K562 (cell line): ENCODE measurements around the gene BRMS1. TPM values are rescaled to one million over a fixed set of nuclear protein-coding genes. Genes with fewer than 3 reads are reported as not detected.

Experiments
- ATAC-seq: fragments of 200-7000 bp; cut with Tn5 transposase; 3 replicates; pipeline ENCODE4 v1.9.1; 2020; ENCODE audit warnings: moderate library complexity
- BruUV-seq: library from RNA; stranded (reverse); fragments of 400-500 nt; replicated peaks from 2 replicates; lab custom pipeline; 2021; lab: Mats Ljungman, UMichigan
- CTCF ChIA-PET: fragments of 300-600 bp; formaldehyde crosslinking; extraction: SDS; loops from one replicate; lab custom pipeline; 2021; ENCODE audit warnings: low intra/inter-chr PET ratio; lab: Yijun Ruan, JAX
- POLR2A ChIA-PET: fragments of 300-600, 350-650 bp; sonication (Branson Sonifier 250); formaldehyde crosslinking; extraction: SDS; loops from one replicate; lab custom pipeline; 2021; ENCODE audit warnings: antibody characterized with exemption, inconsistent platforms; lab: Yijun Ruan, JAX
- DNase-seq, 4 experiments: peaks; one replicate each; pipeline versions ENCODE4 v3.0.0 to v3.0.0-alpha.2; 2011 to 2018; ENCODE audit warnings: low spot score in 3 of 4, mixed read lengths in 3 of 4; ENCODE audit errors: extremely low read depth in 1 of 4
- FAIRE-seq: peaks from 2 replicates; lab custom pipeline; 2011; peaks lifted over from hg19 to GRCh38; lab: Jason Lieb, UNC
- H2AFZ ChIP-seq: 2 replicates; pipeline ENCODE4 v1.6.0; 2011; ENCODE audit warnings: low read depth, low read length, control low read depth, inconsistent platforms
- H3K27ac ChIP-seq: fragments of 200-600 bp; 3 replicates; pipeline ENCODE4 v1.8.0; 2011; ENCODE audit warnings: low read depth, mild to moderate bottlenecking, control low read depth, inconsistent platforms, low read length, moderate library complexity, mixed read lengths; ENCODE audit errors: extremely low read depth
- H3K27me3 ChIP-seq, 2 experiments: fragments of 300-600 bp in 1 of 2; 2 replicates in 1 of 2; 3 replicates in 1 of 2; pipeline versions ENCODE4 v1.6.0 to v1.8.0; 2011; ENCODE audit warnings: inconsistent platforms in 2 of 2, low read length in 2 of 2, mild to moderate bottlenecking in 1 of 2, mixed read lengths in 1 of 2, moderate library complexity in 1 of 2; ENCODE audit not compliant: control insufficient read depth in 2 of 2, insufficient read depth in 2 of 2
- H3K36me3 ChIP-seq: fragments of 300-600 bp; 3 replicates; pipeline ENCODE4 v1.8.0; 2011; ENCODE audit warnings: mild to moderate bottlenecking, low read length, inconsistent platforms; ENCODE audit not compliant: control insufficient read depth, insufficient read depth
- H3K4me1 ChIP-seq, 2 experiments: fragments of 200-600 bp in 1 of 2; replicated peaks in 1 of 2; 2 replicates in 1 of 2; 3 replicates in 1 of 2; pipeline versions ENCODE4 v1.5.1 to v1.8.0; 2011; ENCODE audit warnings: inconsistent platforms in 2 of 2, low read length in 2 of 2, mild to moderate bottlenecking in 1 of 2, mixed read lengths in 1 of 2, moderate library complexity in 1 of 2; ENCODE audit not compliant: control insufficient read depth in 2 of 2, insufficient read depth in 2 of 2
- H3K4me2 ChIP-seq: 2 replicates; pipeline ENCODE4 v1.6.1; 2011; ENCODE audit warnings: low read length, control low read depth, inconsistent platforms, mixed read lengths; ENCODE audit not compliant: insufficient read depth
- H3K4me3 ChIP-seq: fragments of 200-600 bp; sonication (generic), shearing (Covaris generic); 2 replicates; pipeline ENCODE4 v1.5.1; 2016; ENCODE audit warnings: control low read depth, inconsistent platforms
- H3K79me2 ChIP-seq: fragments of 200-600 bp; 3 replicates; pipeline ENCODE4 v1.8.0; 2011; ENCODE audit warnings: low read length, inconsistent platforms; ENCODE audit not compliant: control insufficient read depth, insufficient read depth
- H3K9ac ChIP-seq, 2 experiments: 2 replicates each; pipeline versions ENCODE4 v1.6.0 to v1.6.1; 2011; ENCODE audit warnings: low read depth in 2 of 2, low read length in 2 of 2, control low read depth in 1 of 2, inconsistent platforms in 1 of 2, mild to moderate bottlenecking in 1 of 2, mixed read lengths in 1 of 2; ENCODE audit not compliant: insufficient read depth in 1 of 2
- H3K9me1 ChIP-seq: one replicate; pipeline ENCODE4 v1.6.0; 2011; ENCODE audit warnings: inconsistent platforms, mild to moderate bottlenecking, low read length, moderate library complexity; ENCODE audit not compliant: control insufficient read depth, insufficient read depth
- H3K9me3 ChIP-seq: replicated peaks from 2 replicates; pipeline ENCODE4 v1.5.1; 2011; ENCODE audit warnings: low read depth, low read length, inconsistent platforms; ENCODE audit not compliant: control insufficient read depth, insufficient read depth
- H4K20me1 ChIP-seq: replicated peaks from 2 replicates; pipeline ENCODE4 v1.6.1; 2011; ENCODE audit warnings: low read length, inconsistent platforms, mixed read lengths; ENCODE audit not compliant: control insufficient read depth, insufficient read depth
- ATF3 ChIP-seq, 2 experiments: fragments of 450-650 bp in 1 of 2; sonication (generic) in 1 of 2; formaldehyde crosslinking in 1 of 2; IDR thresholded peaks in 1 of 2; conservative IDR thresholded peaks in 1 of 2; 2 replicates each; pipeline versions ENCODE4 v1.6.1 to v1.8.1; 2016 to 2023; ENCODE audit warnings: mild to moderate bottlenecking in 2 of 2, moderate library complexity in 2 of 2, inconsistent platforms in 1 of 2, missing genetic modification reagents in 1 of 2
- CEBPG ChIP-seq, 3 experiments: fragments of 200-800 bp in 1 of 3; sonication (Bioruptor generic) in 1 of 3; sonication (generic) in 1 of 3; formaldehyde crosslinking in 1 of 3; IDR thresholded peaks in 2 of 3; conservative IDR thresholded peaks in 1 of 3; 2 replicates each; pipeline versions ENCODE4 v1.6.1 to v1.8.0; 2016 to 2022; ENCODE audit warnings: missing compliant biosample characterization in 2 of 3, missing genetic modification characterization in 2 of 3, mild to moderate bottlenecking in 1 of 3, missing genetic modification reagents in 1 of 3
- CREM ChIP-seq: IDR thresholded peaks from 2 replicates; pipeline ENCODE4 v1.6.1; 2014; ENCODE audit warnings: antibody characterized with exemption, low read depth
- CTBP1 ChIP-seq: fragments of 450-650 bp; IDR thresholded peaks from 2 replicates; pipeline ENCODE4 v1.6.1; 2016; ENCODE audit warnings: borderline replicate concordance
- E2F6 ChIP-seq, 2 experiments: IDR thresholded peaks; 2 replicates each; pipeline ENCODE4 v1.6.1; 2011; ENCODE audit warnings: borderline replicate concordance in 1 of 2, control low read depth in 1 of 2, low read depth in 1 of 2, low read length in 1 of 2, mild to moderate bottlenecking in 1 of 2, mixed read lengths in 1 of 2, moderate library complexity in 1 of 2; ENCODE audit not compliant: insufficient read depth in 1 of 2, insufficient read length in 1 of 2, poor library complexity in 1 of 2, severe bottlenecking in 1 of 2; ENCODE audit errors: extremely low read depth in 1 of 2
- IRF9 ChIP-seq: fragments of 450-650 bp; IDR thresholded peaks from 2 replicates; pipeline ENCODE4 v1.6.1; 2016; ENCODE audit warnings: missing biosample characterization, missing genetic modification characterization
- KLF13 ChIP-seq: fragments of 450-650 bp; IDR thresholded peaks from 2 replicates; pipeline ENCODE4 v1.6.1; 2016; ENCODE audit warnings: missing genetic modification characterization, low read depth, mild to moderate bottlenecking, missing compliant biosample characterization, moderate library complexity, borderline replicate concordance
- MAFG ChIP-seq: fragments of 450-650 bp; conservative IDR thresholded peaks from 2 replicates; pipeline ENCODE4 v1.6.1; 2016; ENCODE audit warnings: missing genetic modification characterization, missing compliant biosample characterization
- MECOM ChIP-seq: fragments of 250-450 bp; sonication (Bioruptor Pico); IDR thresholded peaks from 2 replicates; pipeline ENCODE4 v1.8.0; 2022; ENCODE audit warnings: inconsistent platforms
- RBM39 ChIP-seq: fragments of 200-400 bp; formaldehyde crosslinking; optimal IDR thresholded peaks from 2 replicates; pipeline ENCODE3; 2018; ENCODE audit warnings: low read depth, low read length
- SMARCC2 ChIP-seq: fragments of 450-650 bp; IDR thresholded peaks from 2 replicates; pipeline ENCODE4 v1.6.1; 2017; ENCODE audit warnings: antibody characterized with exemption, moderate library complexity, mild to moderate bottlenecking, low read depth
- SREBF2 ChIP-seq: sonication (generic); formaldehyde crosslinking; IDR thresholded peaks from 2 replicates; pipeline ENCODE4 v1.4.0; 2020; ENCODE audit warnings: mild to moderate bottlenecking, missing genetic modification reagents
- SRSF7 ChIP-seq: fragments of 200-400 bp; formaldehyde crosslinking; optimal IDR thresholded peaks from 2 replicates; pipeline ENCODE3; 2017; ENCODE audit warnings: mild to moderate bottlenecking, low read depth, low read length
- ZFP30 ChIP-seq: fragments of 250-450 bp; sonication (Bioruptor Pico); IDR thresholded peaks from 2 replicates; pipeline ENCODE4 v1.8.0; 2022; ENCODE audit warnings: moderate library complexity, mild to moderate bottlenecking, inconsistent platforms, borderline replicate concordance
- ZNF184 ChIP-seq: sonication (generic); formaldehyde crosslinking; IDR thresholded peaks from 2 replicates; pipeline ENCODE4 v1.5.0; 2020; ENCODE audit warnings: missing genetic modification reagents
- ZNF311 ChIP-seq: fragments of 250-450 bp; sonication (Bioruptor Pico); IDR thresholded peaks from 2 replicates; pipeline ENCODE4 v1.4.0; 2020; ENCODE audit warnings: mild to moderate bottlenecking, moderate library complexity
- ZNF354B ChIP-seq: fragments of 250-450 bp; sonication (Bioruptor Pico); IDR thresholded peaks from 2 replicates; pipeline ENCODE4 v1.4.0; 2020
- ZNF431 ChIP-seq: sonication (generic); formaldehyde crosslinking; IDR thresholded peaks from 2 replicates; pipeline ENCODE4 v1.8.0; 2022; ENCODE audit warnings: mild to moderate bottlenecking, missing genetic modification reagents
- WGBS: fragments of 100-300 bp; shearing (Covaris generic); methylation state at CpG from one replicate; pipeline ENCODE4 v1.1.6; 2016; ENCODE audit warnings: low coverage, mixed read lengths; ENCODE audit not compliant: insufficient coverage; ENCODE audit errors: missing lambda C conversion rate; 5-methylcytosine and 5-hydroxymethylcytosine counted together
- in situ Hi-C: fragments of 300-500 bp; cut with MboI; formaldehyde crosslinking; loops from 4 replicates; pipeline ENCODE4 v1.15.0; 2018; ENCODE audit warnings: inconsistent platforms, mixed read lengths
- intact Hi-C: fragments of 100-400 bp; cut with micrococcal nuclease; formaldehyde crosslinking; loops from 2 replicates; pipeline ENCODE4 v1.14.2; 2022
- polyA plus RNA-seq, 8 experiments: library from polyadenylated mRNA; depleted of rRNA in 4 of 8; stranded (reverse) in 5 of 8; unstranded in 3 of 8; fragments of >200 nt; fragmentation: Nextera tagmentation in 2 of 8; fragmentation: Illumina TruSeq in 1 of 8; extraction: Ambion mirVana in 2 of 8; extraction: Trizol in 1 of 8; gene quantifications; 2 replicates each; pipeline versions ENCODE4 v1.2.1 to v1.2.3, GENCODE V29; 2011 to 2014; ENCODE audit warnings: inconsistent platforms in 1 of 8, missing spikeins in 1 of 8
- total RNA-seq, 7 experiments: library from RNA; depleted of rRNA in 6 of 7; stranded (reverse); fragments of >200 nt in 6 of 7; fragmentation: Illumina TruSeq in 2 of 7; extraction: Trizol in 2 of 7; gene quantifications; 2 replicates each; pipeline versions ENCODE4 v1.2.1 to v1.2.3, GENCODE V29; 2011 to 2021; ENCODE audit warnings: low replicate concordance in 1 of 7

Gene BRMS1
- total and polyA plus RNA-seq, 9 of the 15 experiments (the other 6 are each of a cell fraction or from before 2014, with no cell fraction given): 2.2 to 78.8 (median 33.4) TPM

GRCh38 chr11:66317723-66318599 lies 26.9 kb downstream of the BRMS1 start:
- 47% methylated on average over 13 of the region's 16 CpGs for WGBS
- in situ Hi-C loops: no loop called here
- intact Hi-C loops: no loop called here
- Histone ChIP-seq H3K36me3 (no peaks in the 10 kb centered on the region), H3K4me3 (no peak overlapping the region), H2AFZ (no peak overlapping the region), H3K79me2 (no peaks in the 10 kb centered on the region), H3K9me1 (no peaks in the 10 kb centered on the region), H3K9me3 (no peaks in the 10 kb centered on the region), H3K4me1 (peaks cover 5 to 59% of the 10 kb centered on the region in 2 experiments), H3K27me3 (no peaks in the 10 kb centered on the region), H3K27ac (no peak overlapping the region), H3K4me2 (no peak overlapping the region), H3K9ac (no peak overlapping the region; a peak in 1 of 4 replicates), H4K20me1 (no peaks in the 10 kb centered on the region)
- no TSS peak for BruUV-seq
- ATAC-seq: no peak
- no peak for FAIRE-seq
- POLR2A ChIA-PET: interaction anchor here (0.6 to 1.0 kb wide), 4 partner anchors 16 to 55 kb away, joined by 3 to 4 read pairs (median 3); no protein-coding TSS in a partner anchor
- CTCF ChIA-PET: no interaction called here
- no peak for DNase-seq
- TF ChIP-seq E2F6 (IDR thresholded peaks at IDR 0.05; ENCODE audit: borderline replicate concordance in 1 of 2, extremely low read depth in 1 of 2, insufficient read depth in 1 of 2, insufficient read length in 1 of 2, low read depth in 1 of 2, low read length in 1 of 2, poor library complexity in 1 of 2, severe bottlenecking in 1 of 2): peak in 1 of 2 experiments; percentile 33
- TF ChIP-seq SRSF7: no peak
- peak; percentile 72 for TF ChIP-seq ATF3 (IDR thresholded peaks at IDR 0.05)
- no peak for TF ChIP-seq ATF3 (CRISPR knock-in tag; conservative IDR thresholded peaks at IDR 0.05)
- no peak for TF ChIP-seq SMARCC2
- TF ChIP-seq MECOM (CRISPR knock-in tag): no peak
- no peak for TF ChIP-seq ZNF431 (CRISPR knock-in tag)
- 0 out of 2 replicates have a peak, but pooled peaks have one; percentile 26 for TF ChIP-seq IRF9 (tag)
- TF ChIP-seq KLF13: no peak
- no peak for TF ChIP-seq ZNF311
- TF ChIP-seq CTBP1: no peak
- TF ChIP-seq ZNF184 (CRISPR knock-in tag): no peak
- no peak for TF ChIP-seq CREM
- TF ChIP-seq RBM39: no peak
- TF ChIP-seq MAFG (tag): 0 out of 2 replicates have a peak, but pooled peaks have one; percentile 13
- no peak for TF ChIP-seq ZFP30 (CRISPR knock-in tag)
- no peak for TF ChIP-seq SREBF2 (CRISPR knock-in tag)
- no peak for TF ChIP-seq ZNF354B (CRISPR knock-in tag)
- peak; percentile 64 for TF ChIP-seq CEBPG (CRISPR knock-in tag; IDR thresholded peaks at IDR 0.05)
- TF ChIP-seq CEBPG (tag; conservative IDR thresholded peaks at IDR 0.05 in 1 of 2, IDR thresholded peaks at IDR 0.05 in 1 of 2): peak; percentile 80 to 93
